Measurements from ENCODE around the gene SH2D7.

SH2D7 gene
- 0 reads per million in 2 donors for total RNA-seq

DNA sequence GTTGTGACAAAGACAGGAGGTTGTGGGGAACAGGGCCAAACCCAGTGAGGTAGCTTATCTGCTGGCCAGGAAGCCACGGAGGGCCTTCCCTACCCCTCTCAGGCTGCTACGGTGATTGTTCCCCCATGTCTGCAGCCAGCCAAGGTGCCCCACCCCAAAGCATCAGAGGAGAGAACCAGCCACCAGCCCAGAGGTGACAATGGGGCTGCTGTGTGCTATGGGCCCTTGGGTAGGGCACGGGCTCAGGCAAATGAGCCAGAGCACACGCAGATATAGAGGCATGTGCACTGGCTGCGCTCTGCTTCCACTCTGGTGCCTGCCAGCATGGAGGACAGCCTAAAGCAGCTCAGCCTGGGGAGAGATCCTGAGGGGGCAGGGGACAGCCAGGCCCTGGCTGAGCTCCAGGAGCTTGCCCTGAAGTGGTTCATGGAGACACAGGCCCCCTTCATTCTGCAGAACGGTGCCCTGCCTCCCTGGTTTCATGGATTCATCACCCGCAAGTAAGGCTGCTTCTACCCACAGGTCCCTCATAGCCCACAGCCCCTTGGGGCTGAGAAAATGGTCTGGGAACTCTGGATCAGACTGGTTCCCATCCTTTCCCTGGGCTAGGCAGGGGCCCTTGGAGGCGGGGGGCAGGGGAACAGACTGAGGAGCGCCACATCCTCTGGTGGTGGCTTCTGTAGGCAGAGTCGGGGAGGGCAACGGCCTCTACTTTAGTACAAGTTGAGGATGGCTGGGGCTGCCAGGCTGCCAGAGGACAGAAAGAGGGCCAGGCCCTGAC lies at the start of gene SH2D7:
SH2D7 (plus strand) TSS at position 301 of the 781 bp plus-strand sequence; CDS start at position 325, 24 bp downstream.
- DNase-seq = no peak

DNA sequence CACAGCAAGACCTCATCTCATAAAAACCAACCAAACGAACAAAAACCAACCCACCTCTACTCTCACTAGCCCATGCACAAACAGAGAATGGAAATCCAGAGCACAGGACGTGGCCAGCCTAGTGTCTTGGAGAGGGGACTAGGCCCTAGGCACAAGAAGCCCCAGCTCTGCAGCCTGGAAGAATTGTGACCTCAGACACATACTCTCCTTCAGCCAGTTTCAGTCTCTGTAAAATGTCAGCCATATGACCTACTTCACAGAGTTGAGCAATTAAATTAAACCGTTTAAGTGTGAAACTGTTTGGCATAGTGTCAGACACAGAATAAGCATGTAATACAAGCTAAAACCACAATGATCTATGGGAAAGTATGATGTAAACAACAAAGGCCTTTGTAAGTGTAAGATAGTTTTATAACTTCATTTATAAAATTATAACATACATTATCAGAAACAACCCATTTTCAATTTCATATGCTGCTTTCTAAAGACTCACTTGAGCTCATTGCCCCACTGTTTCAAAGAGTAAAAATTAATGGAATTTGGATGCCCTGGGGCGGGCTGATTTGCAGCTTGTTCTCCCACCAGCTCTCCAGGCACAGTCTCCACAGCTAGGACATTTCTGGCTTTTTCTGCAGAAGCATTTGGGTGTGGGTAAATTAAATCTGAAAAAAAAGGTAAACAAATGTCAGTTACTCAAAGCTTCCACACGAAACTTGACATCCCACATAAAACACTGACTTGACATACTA lies 47.8 kb upstream of the SH2D7 start:
- DNase-seq = peak in 2 of 5 experiments; percentile 72 to 84

DNA sequence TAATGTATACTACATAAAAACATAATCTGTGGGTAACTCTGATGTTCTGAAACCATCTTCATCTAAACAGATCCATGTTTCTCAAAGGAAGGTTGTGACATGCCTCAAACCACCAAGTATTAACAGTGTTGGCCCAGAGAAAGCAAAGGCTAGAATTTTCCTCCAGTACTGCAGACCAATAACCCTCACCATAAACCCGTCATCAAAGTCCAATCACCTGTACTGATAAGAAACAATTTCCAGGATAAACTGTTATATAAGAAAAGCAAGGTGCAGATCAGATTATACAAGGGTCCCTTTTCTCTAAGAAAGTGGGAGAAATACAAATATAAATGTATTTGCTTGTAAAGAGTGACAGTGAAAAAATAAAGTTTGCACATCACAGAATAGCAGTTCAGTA lies 47.2 kb upstream of the SH2D7 start:
- no peak for DNase-seq

DNA sequence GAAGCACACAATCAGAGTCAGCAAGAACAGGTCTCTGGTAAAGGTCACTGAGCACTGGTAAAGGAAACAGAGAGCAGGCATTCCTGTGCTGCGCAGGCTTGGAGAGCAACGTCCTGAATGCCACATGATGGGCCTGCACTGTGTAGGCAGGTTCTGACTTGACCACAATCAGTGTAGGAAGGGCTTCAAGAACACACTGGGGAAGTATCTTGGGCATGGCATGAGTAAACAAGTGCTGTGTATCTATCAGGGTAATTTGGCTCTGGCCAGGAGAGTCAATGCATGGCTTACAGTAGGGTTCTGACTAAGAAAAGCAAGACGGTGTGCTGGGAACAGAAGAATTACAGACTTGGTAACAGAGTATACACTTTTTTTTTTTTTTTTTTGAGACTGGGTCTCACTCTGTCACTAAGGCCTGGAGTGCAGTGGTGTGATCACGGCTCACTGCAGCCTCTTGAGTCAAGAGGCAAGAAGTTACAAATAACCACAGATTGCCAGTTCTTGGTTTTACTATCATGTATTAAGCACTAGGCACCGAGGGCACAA lies 45.5 kb upstream of the SH2D7 start:
- DNase-seq = peak in 2 of 5 experiments; percentile 39 to 92

DNA sequence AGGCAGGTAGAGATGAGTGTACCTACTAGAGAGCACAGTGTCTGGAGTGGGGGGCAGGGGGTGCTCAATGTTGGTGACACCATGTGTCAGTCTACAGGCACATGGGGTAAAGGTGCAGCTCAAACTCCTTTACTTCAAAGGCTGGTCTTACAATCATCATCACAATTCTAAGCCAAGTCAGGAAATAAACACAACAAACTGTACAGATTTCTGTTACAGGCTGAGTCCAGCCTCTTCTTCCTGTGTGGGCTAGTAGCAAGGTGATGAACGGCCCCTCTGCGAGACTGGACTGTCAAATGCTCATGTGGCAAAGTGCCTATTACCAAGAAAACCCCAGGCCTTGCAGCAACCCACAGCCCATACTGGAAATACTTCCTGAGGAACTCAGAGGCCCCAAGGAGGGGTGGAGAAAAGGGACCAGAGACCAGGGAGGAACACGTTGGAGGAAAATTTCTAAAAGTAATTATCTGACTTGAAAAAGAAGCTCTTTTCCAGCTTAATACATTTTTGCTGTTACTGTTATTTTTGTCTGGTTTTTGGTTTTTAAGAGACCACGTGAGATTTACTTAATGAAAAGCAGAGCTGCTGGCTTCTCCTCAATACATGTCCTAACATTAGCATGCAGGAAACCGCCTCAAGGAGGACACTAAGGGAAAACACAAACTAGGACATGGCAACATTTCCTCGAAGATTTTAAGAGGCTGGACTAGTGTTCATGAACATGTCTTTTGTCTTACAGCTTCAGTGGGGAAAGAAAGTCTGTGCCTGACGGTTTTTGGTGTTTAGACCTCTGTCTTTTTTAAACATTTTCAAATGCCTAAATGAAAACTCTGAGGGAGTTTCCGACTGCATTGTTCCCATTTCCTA lies 44.4 kb upstream of the SH2D7 start:
- DNase-seq = peak in 2 of 5 experiments; percentile 54 to 72

GRCh38 chr15:78048628-78048920 lies 43.8 kb upstream of the SH2D7 start:
- no peak for DNase-seq

DNA sequence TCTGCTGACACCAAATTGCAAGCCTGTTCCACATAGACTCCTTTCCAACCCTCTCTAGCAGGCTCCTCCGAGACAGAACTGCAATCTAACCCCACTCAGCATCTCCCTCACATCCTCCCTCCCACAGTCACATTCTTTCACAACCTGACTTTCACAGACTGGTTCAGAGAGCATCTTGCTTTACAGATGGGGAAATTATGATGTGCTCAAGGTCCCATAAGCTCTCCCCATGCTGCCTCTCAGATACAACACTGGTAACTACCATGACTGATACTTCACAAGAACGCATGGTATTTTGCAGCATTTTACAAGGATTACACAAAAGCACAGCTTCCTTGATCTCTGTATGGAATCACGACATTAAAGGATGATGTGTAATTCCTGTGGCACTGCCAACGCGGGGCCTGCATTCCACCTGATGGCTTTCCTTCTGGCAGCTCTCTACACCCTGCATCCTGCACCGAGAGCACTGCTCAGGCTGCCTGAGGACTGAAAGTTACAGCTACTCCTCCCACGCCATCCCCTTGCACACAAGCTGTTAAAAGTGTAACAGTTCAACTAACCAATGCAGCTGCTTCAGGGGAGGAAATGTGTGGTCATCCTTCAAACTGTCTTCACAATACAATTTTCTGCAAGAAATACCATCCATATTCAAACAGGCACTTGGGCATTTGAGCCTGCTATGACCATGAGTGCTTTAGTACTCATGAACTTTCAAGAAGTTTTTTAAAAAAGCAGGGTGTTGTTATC lies 42.5 kb upstream of the SH2D7 start:
- DNase-seq = peak in 2 of 5 experiments; percentile 47 to 91

GRCh38 chr15:78050441-78050809 lies 41.9 kb upstream of the SH2D7 start:
- peak in 2 of 5 experiments; percentile 79 to 80 for DNase-seq

- DNase-seq = peak in 1 of 5 experiments; percentile 74
Observed at GRCh38 chr15:78050826-78051225, 41.5 kb upstream of the SH2D7 start.

- DNase-seq = peak in 1 of 5 experiments; percentile 64
Observed at GRCh38 chr15:78051596-78051995, 40.8 kb upstream of the SH2D7 start.

GRCh38 chr15:78052001-78052401 lies 40.4 kb upstream of the SH2D7 start:
- peak in 1 of 5 experiments; percentile 54 for DNase-seq

DNA sequence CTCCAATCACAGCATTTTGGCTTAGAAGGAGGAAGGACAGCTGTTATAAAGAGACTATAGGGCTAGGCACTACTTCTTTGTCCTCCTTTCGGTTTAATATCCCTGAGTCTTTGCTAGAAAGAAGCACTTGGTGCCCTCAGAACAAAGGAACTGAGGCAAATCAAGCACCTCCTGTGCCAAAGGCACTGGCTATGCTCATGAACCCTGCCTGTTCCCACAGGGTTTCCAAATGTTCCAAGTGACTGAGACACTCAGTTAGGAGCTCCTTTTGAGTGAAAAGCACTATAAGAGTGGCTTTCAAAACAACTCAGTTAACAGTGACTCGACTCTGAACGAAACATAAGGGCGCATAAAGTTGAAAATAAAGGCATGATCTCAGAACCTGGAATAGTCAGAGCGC lies 39.8 kb upstream of the SH2D7 start:
- DNase-seq = no peak

- no peak for DNase-seq
Observed at GRCh38 chr15:78054518-78054917, 37.8 kb upstream of the SH2D7 start.

GRCh38 chr15:78054966-78055365 lies 37.4 kb upstream of the SH2D7 start:
- peak in 1 of 5 experiments; percentile 63 for DNase-seq

DNA sequence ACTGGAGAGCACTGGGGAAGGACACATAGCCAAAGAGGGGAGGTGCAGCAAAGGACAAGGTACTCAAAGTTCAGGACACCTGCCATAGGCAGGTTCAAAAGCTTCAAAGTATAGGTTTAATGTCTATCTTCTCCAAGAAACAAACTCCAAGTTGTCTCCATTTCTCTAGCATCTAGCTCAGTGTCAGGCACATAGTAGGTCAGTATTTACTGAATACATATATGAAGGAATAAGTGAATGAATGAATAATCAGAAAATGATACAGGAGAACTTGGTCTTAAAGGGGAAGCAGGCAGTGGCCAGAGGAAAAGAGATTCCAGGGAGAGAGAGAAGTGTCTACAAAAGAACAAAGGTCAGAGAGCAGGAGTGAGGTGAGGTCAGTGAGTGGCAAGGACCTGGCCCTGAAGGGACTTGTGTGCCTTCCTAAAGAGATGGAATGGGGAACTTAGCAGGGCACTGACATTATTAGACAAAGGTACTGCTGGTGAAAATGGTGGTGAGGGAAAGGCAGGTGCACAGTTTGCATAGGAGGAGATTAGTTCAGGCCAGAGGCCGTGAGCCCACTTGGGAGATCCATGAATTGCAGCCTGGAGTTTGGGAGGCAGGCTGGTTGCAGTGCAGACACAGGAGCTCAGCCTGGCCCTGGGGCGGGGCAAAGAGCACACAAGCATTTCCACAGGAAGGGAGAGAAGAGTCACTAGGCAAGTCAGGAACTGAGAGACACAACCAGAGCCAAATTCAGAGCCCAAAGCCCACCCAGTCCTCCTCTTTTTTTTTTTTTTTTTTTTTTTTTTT lies 36.2 kb upstream of the SH2D7 start:
- DNase-seq = no peak

DNA sequence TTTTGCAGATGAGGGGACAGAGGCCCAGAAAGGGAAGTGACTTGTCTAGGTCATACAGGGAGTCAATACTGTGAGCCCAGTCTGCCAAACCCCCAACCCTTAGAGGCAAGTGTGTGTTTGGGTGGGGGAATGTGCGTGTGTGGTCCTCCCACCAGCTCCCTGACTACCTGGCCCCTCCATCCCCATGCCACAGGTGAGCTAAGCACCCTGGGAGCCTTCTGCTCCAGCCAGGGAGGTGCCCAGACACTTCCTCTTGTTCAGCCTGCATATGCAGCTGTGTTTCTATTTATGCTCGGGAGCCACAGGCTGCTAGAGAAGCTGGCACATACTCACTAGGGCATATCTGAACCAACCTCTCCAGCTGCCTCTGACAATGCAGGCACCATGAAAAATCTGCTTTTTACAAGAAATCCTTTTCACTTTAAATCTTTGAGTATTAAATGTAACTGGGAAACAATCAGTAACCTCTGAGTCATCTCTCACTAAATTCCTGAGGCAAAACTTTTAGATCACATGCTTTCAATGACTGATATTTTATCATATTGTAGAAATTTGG lies 35.6 kb upstream of the SH2D7 start:
- DNase-seq = peak in 1 of 5 experiments; percentile 65

GRCh38 chr15:78057803-78058202 lies 34.6 kb upstream of the SH2D7 start:
- DNase-seq = no peak

- no peak for DNase-seq
Observed at GRCh38 chr15:78058401-78058935, 33.9 kb upstream of the SH2D7 start.

- DNase-seq = no peak
Observed at GRCh38 chr15:78059110-78059839, 33.1 kb upstream of the SH2D7 start.

GRCh38 chr15:78060232-78060631 lies 32.1 kb upstream of the SH2D7 start:
- no peak for DNase-seq
